ENCODE measurements around the gene MLF2.
"Not testable (repeated sequence)": the region's sequence is repeated elsewhere in the genome, so short reads cannot be mapped to it uniquely, and the experiment has no call there.

MLF2 gene

DNA sequence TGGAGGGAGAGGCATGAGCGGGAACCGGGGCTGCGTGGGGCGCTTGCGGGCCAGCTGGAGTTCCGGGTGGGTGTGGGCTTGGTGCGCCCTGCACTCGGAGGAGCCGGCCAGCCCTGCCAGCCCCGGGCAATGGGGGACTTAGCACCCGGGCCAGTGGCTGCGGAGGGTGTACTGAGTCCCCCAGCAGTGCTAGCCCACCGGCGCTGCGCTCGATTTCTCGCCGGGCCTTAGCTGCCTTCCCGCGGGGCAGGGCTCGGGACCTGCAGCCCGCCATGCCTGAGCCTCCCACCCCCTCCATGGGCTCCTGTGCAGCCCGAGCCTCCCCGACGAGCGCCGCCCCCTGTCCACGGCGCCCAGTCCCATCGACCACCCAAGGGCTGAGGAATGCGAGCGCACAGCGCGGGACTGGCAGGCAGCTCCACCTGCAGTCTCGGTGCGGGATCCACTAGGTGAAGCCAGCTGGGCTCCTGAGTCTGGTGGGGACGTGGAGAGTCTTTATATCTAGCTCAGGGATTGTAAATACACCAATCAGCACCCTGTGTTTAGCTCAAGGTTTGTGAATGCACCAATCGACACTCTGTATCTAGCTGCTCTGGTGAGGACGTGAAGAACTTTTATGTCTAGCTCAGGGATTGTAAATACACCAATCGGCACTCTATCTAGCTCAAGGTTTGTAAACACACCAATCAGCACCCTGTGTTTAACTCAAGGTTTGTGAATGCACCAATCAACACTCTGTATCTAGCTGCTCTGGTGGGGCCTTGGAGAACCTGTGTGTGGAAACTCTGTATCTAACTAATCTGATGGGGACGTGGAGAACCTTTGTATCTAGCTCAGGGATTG, 36.7 kb downstream of the MLF2 start:
- not testable (repeated sequence) for DNase-seq; H3K9me3 ChIP-seq (ENCODE audit: control insufficient read depth, low read length)

DNA sequence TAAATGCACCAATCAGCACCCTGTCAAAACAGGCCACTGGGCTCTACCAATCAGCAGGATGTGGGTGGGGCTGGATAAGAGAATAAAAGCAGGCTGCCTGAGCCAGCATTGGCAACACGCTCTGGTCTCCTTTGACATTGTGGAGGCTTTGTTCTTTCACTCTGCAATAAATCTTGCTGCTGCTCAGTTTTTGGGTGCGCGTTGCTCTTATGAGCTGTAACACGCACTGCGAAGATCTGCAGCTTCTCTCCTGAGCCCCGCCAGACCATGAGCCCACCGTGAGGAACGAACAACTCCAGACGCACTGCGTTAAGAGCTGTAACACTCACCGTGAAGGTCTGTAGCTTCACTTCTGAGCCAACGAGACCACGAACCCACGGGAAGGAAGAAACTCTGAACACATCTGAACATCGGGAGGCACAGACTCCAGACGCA, 44.0 kb downstream of the MLF2 start:
- Histone ChIP-seq H3K27ac (ENCODE audit: insufficient read depth, low read length, poor library complexity, severe bottlenecking) (no peak overlapping the region), H3K36me3 (ENCODE audit: control insufficient read depth, insufficient read depth, low read length) (no peaks in the 10 kb centered on the region), H3K4me3 (ENCODE audit: insufficient read depth, low read depth, low read length, poor library complexity, severe bottlenecking) (no peak overlapping the region), H3K9me3 (ENCODE audit: control insufficient read depth, low read length) (no peaks in the 10 kb centered on the region), H3K4me1 (ENCODE audit: control insufficient read depth, insufficient read depth, low read length, poor library complexity, severe bottlenecking) (no peaks in the 10 kb centered on the region), H3K27me3 (replicated peaks; ENCODE audit: control insufficient read depth, insufficient read depth, low read length, poor library complexity, severe bottlenecking) (no peaks in the 10 kb centered on the region)
- no peak for DNase-seq

More for the DNA sequence above, 36.7 kb downstream of the MLF2 start:
- not testable (repeated sequence) for H3K27me3 ChIP-seq (replicated peaks; ENCODE audit: control insufficient read depth, insufficient read depth, low read length, poor library complexity, severe bottlenecking); H3K4me1 ChIP-seq (ENCODE audit: control insufficient read depth, insufficient read depth, low read length, poor library complexity, severe bottlenecking); H3K27ac ChIP-seq (ENCODE audit: insufficient read depth, low read length, poor library complexity, severe bottlenecking); H3K4me3 ChIP-seq (ENCODE audit: insufficient read depth, low read depth, low read length, poor library complexity, severe bottlenecking); H3K36me3 ChIP-seq (ENCODE audit: control insufficient read depth, insufficient read depth, low read length)

DNA sequence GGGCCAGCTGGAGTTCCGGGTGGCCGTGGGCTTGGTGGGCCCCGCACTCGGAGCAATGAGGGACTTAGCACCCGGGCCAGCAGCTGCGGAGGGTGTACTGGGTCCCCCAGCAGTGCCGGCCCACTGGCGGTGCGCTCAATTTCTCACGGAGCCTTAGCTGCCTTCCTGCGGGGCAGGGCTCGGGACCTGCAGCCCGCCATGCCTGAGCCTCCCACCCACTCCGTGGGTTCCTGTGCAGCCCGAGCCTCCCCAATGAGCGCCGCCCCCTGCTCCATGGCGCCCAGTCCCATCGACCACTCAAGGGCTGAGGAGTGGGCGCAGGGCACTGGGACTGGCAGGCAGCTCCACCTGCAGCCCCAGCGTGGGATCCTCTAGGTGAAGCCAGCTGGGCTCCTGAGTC, 44.6 kb downstream of the MLF2 start:
- not testable (repeated sequence) for H3K4me1 ChIP-seq (ENCODE audit: control insufficient read depth, insufficient read depth, low read length, poor library complexity, severe bottlenecking); H3K36me3 ChIP-seq (ENCODE audit: control insufficient read depth, insufficient read depth, low read length); H3K27ac ChIP-seq (ENCODE audit: insufficient read depth, low read length, poor library complexity, severe bottlenecking); H3K9me3 ChIP-seq (ENCODE audit: control insufficient read depth, low read length); H3K27me3 ChIP-seq (replicated peaks; ENCODE audit: control insufficient read depth, insufficient read depth, low read length, poor library complexity, severe bottlenecking); DNase-seq; H3K4me3 ChIP-seq (ENCODE audit: insufficient read depth, low read depth, low read length, poor library complexity, severe bottlenecking)

DNA sequence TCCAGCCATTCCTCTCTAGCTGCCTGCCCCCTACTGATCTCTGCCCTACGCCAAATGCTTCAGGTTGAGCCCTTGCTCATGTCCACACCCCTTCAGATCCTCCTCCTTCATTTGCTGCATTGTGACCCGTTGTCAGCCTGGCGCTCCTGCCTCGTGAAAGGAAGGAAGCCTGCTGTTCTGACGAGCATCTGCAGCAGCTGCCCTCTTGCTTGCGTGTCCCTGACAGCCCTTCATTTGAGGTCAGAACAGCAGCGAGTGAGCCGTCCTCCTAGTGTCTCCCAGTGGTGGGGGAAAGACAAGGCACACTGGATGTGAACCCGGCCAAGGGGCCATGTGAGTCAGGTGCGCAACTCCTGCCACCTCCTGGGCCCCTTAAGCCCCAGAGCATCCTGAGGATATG, 49.3 kb downstream of the MLF2 start:
- Histone ChIP-seq H3K9me3 (ENCODE audit: control insufficient read depth, low read length) (no peaks in the 10 kb centered on the region), H3K27me3 (replicated peaks; ENCODE audit: control insufficient read depth, insufficient read depth, low read length, poor library complexity, severe bottlenecking) (peaks cover 15% of the 10 kb centered on the region), H3K4me3 (ENCODE audit: insufficient read depth, low read depth, low read length, poor library complexity, severe bottlenecking) (no peak overlapping the region), H3K36me3 (ENCODE audit: control insufficient read depth, insufficient read depth, low read length) (no peaks in the 10 kb centered on the region), H3K27ac (ENCODE audit: insufficient read depth, low read length, poor library complexity, severe bottlenecking) (no peak overlapping the region), H3K4me1 (ENCODE audit: control insufficient read depth, insufficient read depth, low read length, poor library complexity, severe bottlenecking) (peaks cover 14% of the 10 kb centered on the region)
- DNase-seq, result no peak

DNA sequence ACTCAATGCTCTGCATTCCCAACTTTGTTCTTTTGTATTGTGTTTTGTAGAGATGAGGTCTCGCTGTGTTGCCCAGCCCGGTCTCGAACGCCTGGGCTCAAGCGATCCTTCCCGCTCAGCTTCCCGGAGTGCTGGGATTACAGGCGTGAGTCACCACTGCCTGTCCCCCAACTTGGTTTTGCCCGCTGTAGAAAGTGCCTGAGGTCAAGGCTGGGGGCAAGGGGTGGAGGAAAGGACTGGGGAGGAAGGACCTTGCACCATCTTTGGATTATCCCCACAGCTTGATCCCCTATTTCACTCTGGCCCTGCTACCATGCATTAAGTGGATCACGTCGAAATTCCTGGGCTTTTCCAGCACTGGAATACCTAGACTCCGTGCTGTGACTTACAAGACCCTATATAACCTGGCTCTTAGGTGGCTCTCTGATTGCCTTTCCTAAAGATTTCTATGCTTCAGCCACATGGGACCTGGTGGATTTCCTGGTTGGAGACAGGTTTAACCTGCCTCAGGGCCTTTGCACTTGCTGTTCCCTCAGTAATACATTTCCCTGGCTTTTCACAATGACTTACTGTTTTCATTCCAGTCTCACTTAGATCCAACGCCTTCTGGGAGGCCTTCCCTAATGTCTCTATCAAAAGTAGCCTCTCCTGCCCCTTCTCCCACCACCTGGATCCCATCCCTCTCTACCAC, 51.7 kb downstream of the MLF2 start:
- DNase-seq, result no peak
- no peaks in the 10 kb centered on the region for H3K9me3 ChIP-seq (ENCODE audit: control insufficient read depth, low read length)
- no peak overlapping the region for H3K27ac ChIP-seq (ENCODE audit: insufficient read depth, low read length, poor library complexity, severe bottlenecking)
- H3K4me3 ChIP-seq (ENCODE audit: insufficient read depth, low read depth, low read length, poor library complexity, severe bottlenecking), result peak overlapping the region; percentile 44
- peaks cover 15% of the 10 kb centered on the region for H3K27me3 ChIP-seq (replicated peaks; ENCODE audit: control insufficient read depth, insufficient read depth, low read length, poor library complexity, severe bottlenecking)
- H3K36me3 ChIP-seq (ENCODE audit: control insufficient read depth, insufficient read depth, low read length), result no peaks in the 10 kb centered on the region
- H3K4me1 ChIP-seq (ENCODE audit: control insufficient read depth, insufficient read depth, low read length, poor library complexity, severe bottlenecking), result peaks cover 17% of the 10 kb centered on the region

DNA sequence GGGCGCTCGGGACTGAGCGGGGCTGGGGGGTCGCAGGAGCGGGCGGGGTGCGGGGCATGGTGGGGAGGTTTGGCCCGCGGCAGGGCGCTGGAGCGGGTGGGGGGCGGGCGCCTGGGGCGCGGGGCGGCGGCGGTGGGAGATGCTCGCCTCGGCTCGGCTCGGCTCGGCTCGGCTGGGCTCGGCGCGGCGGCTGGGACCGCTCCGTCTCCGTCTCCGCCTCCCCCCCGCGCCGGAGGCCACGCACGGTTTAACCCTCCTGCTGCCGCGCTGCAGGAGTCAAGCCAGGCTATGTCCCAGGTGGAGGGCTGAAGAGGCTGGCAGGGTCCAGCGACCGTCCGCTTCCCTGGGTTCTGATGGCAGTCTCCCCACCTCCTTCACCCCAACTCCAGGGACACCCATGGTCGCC, 52.3 kb downstream of the MLF2 start, which contains the start of gene PIANP:
TSS of gene PIANP (minus strand) at position 170 of the 406 bp plus-strand sequence. CDS start 2,754 bp downstream, outside the sequence.
- peak within 1 kb of the TSS; percentile 66 for H3K4me3 ChIP-seq (ENCODE audit: insufficient read depth, low read depth, low read length, poor library complexity, severe bottlenecking)
- H3K27me3 ChIP-seq (replicated peaks; ENCODE audit: control insufficient read depth, insufficient read depth, low read length, poor library complexity, severe bottlenecking), result peaks cover 15% of the 10 kb centered on the region
- H3K36me3 ChIP-seq (ENCODE audit: control insufficient read depth, insufficient read depth, low read length), result no peaks in the 10 kb centered on the region

DNA sequence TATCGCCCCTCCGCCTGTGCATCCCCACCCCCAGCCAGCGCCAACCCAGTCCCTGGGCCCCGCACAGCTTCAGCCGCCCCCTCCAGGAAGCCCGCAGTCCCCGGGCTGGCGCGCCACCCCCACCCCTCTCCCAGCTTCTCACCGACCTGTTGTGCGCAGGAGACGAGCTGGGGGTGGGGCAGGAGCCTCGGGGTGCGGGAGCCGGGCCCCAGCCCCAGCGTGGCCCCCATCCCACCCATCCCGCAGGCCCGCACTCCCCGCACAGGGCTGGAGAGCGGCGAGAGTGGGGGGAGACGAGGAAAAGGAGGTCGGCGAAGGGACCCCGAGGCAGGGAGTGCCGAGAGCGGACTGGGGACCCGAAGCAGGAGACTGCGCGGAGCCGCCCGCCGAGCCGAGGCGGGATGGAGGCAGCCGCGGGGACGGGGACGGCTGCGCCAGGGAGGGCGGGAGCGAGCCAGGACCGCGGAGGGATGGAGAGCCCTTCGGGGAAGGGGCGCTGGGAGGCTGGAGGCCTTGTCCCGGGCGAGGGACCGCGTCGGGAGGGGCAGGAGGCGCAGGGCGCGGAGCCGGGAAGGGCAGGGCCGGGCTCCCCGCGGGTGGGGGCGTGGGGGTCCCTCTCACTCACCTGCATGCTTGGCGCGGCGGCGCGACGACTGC, 52.8 kb downstream of the MLF2 start:
- Histone ChIP-seq H3K9me3 (ENCODE audit: control insufficient read depth, low read length) (no peaks in the 10 kb centered on the region), H3K4me3 (ENCODE audit: insufficient read depth, low read depth, low read length, poor library complexity, severe bottlenecking) (peak overlapping the region; percentile 66), H3K4me1 (ENCODE audit: control insufficient read depth, insufficient read depth, low read length, poor library complexity, severe bottlenecking) (peaks cover 17% of the 10 kb centered on the region), H3K36me3 (ENCODE audit: control insufficient read depth, insufficient read depth, low read length) (no peaks in the 10 kb centered on the region), H3K27ac (ENCODE audit: insufficient read depth, low read length, poor library complexity, severe bottlenecking) (peak overlapping the region; percentile 11), H3K27me3 (replicated peaks; ENCODE audit: control insufficient read depth, insufficient read depth, low read length, poor library complexity, severe bottlenecking) (peaks cover 15% of the 10 kb centered on the region)
- no peak for DNase-seq

More for the DNA sequence above, 52.3 kb downstream of the MLF2 start, which contains the start of gene PIANP:
- peaks cover 17% of the 10 kb centered on the region for H3K4me1 ChIP-seq (ENCODE audit: control insufficient read depth, insufficient read depth, low read length, poor library complexity, severe bottlenecking)
- H3K9me3 ChIP-seq (ENCODE audit: control insufficient read depth, low read length), result no peaks in the 10 kb centered on the region
- peak within 1 kb of the TSS; percentile 11 for H3K27ac ChIP-seq (ENCODE audit: insufficient read depth, low read length, poor library complexity, severe bottlenecking)
- peak in 2 of 3 donors; percentile 15 to 21 for DNase-seq

DNA sequence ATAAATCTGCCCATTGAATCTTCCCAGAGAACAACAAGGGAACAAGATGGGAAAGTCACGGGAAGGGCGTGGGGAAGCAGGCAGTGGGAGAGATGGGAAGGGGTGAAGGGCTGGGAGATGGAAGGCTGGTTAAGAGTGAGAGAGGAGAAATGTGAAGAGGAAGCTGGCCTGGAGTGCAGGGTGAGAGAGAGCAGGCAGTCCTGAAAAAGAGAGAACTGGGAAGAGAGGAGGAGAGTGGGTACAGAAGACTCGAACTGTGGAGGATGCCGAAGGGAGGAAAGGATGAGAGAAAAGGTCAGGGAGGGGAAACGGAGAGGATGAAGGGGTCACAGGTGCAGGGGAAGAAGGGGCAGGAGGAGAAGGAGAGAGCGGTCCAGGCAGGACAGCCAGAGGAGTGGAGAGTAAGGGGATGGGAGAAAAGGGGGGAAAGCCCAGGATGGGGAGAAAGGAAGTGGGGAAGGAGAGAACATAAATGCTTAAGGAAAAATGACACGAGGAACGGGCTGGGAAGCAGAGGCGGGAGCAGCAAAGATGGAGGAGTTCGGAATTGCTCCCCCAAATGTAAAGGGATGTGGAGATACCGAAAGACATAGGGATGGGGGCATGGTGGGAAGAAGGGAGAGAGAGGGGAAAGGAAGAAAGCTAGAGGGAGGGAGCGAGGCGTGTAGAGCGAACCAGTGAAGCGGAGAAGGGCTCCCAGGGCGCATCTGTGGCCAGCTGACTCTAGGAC, 53.5 kb downstream of the MLF2 start:
- no peak for DNase-seq
- Histone ChIP-seq H3K4me3 (ENCODE audit: insufficient read depth, low read depth, low read length, poor library complexity, severe bottlenecking) (peak overlapping the region; percentile 66), H3K27ac (ENCODE audit: insufficient read depth, low read length, poor library complexity, severe bottlenecking) (no peak overlapping the region), H3K36me3 (ENCODE audit: control insufficient read depth, insufficient read depth, low read length) (no peaks in the 10 kb centered on the region), H3K27me3 (replicated peaks; ENCODE audit: control insufficient read depth, insufficient read depth, low read length, poor library complexity, severe bottlenecking) (peaks cover 15% of the 10 kb centered on the region), H3K9me3 (ENCODE audit: control insufficient read depth, low read length) (no peaks in the 10 kb centered on the region), H3K4me1 (ENCODE audit: control insufficient read depth, insufficient read depth, low read length, poor library complexity, severe bottlenecking) (peaks cover 17% of the 10 kb centered on the region)

DNA sequence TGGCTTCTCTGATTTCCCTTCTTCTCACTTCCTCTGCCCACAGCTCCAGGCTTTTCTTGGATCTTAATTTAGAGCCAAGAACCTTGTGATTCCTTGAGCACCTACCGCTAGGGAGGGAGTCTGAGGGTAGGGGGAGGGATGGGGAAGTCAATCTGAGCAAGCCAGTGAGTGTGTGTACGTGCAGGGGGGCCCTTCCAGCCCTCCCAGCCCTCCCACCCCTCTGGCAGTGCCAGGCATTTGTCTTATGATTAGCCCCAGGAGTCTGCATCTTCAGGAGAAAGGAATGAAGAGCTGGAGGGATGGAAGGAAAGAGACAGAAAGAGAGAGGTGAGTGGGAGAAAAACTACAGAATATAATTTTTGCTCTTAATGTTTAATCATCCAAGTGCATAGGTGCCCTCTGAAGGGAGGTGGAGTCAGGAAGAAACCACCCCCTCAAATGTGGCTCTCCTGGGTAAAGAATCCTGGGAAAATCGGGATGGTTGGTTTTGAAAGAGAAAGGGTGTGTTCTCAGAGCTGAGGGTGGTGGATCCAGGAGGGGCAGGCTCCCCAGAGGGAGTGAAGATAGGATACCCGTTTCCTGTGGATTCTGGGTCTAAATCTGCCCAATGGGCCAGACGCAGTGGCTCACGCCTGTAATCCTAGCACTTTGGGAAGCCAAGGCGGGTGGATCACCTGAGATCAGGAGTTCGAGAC, 54.4 kb downstream of the MLF2 start:
- peaks cover 15% of the 10 kb centered on the region for H3K27me3 ChIP-seq (replicated peaks; ENCODE audit: control insufficient read depth, insufficient read depth, low read length, poor library complexity, severe bottlenecking)
- H3K4me3 ChIP-seq (ENCODE audit: insufficient read depth, low read depth, low read length, poor library complexity, severe bottlenecking), result no peak overlapping the region
- H3K4me1 ChIP-seq (ENCODE audit: control insufficient read depth, insufficient read depth, low read length, poor library complexity, severe bottlenecking), result peaks cover 17% of the 10 kb centered on the region
- no peak overlapping the region for H3K27ac ChIP-seq (ENCODE audit: insufficient read depth, low read length, poor library complexity, severe bottlenecking)
- DNase-seq, result no peak
- no peaks in the 10 kb centered on the region for H3K36me3 ChIP-seq (ENCODE audit: control insufficient read depth, insufficient read depth, low read length)
- H3K9me3 ChIP-seq (ENCODE audit: control insufficient read depth, low read length), result no peaks in the 10 kb centered on the region
